HepG2 (cell line): Measurements from ENCODE around the gene BLMH. TPM values are rescaled to one million over a fixed set of nuclear protein-coding genes. Genes with fewer than 3 reads are reported as not detected.

Experiments used
- ATAD3A ChIP-seq: sonication (generic); formaldehyde crosslinking; IDR thresholded peaks from 2 replicates; pipeline ENCODE4 v1.4.0; 2020; ENCODE audit warnings: missing genetic modification reagents
- CREBL2 ChIP-seq: sonication (generic); formaldehyde crosslinking; IDR thresholded peaks from 2 replicates; pipeline ENCODE4 v1.8.1; 2023; ENCODE audit warnings: missing genetic modification reagents, mild to moderate bottlenecking, borderline replicate concordance
- CSRNP2 ChIP-seq: sonication (generic); formaldehyde crosslinking; conservative IDR thresholded peaks from 2 replicates; pipeline ENCODE4 v1.8.0; 2022; ENCODE audit warnings: low read depth, missing genetic modification reagents
- HNRNPLL ChIP-seq: fragments of 200-400 bp; formaldehyde crosslinking; IDR thresholded peaks from 2 replicates; pipeline ENCODE4 v1.6.1; 2017; ENCODE audit warnings: mild to moderate bottlenecking, low read depth, low read length; ENCODE audit not compliant: poor library complexity, severe bottlenecking
- MLX ChIP-seq: IDR thresholded peaks from 2 replicates; pipeline ENCODE4 v1.6.1; 2016
- NCOA2 ChIP-seq: sonication (generic); formaldehyde crosslinking; IDR thresholded peaks from 2 replicates; pipeline ENCODE4 v1.8.0; 2022; ENCODE audit warnings: inconsistent platforms
- NFRKB ChIP-seq: fragments of 450-650 bp; IDR thresholded peaks from 2 replicates; pipeline ENCODE4 v1.6.1; 2017
- ZIK1 ChIP-seq: sonication (generic); formaldehyde crosslinking; IDR thresholded peaks from 2 replicates; pipeline ENCODE4 v1.5.0; 2020; ENCODE audit warnings: mild to moderate bottlenecking, low read depth, missing genetic modification reagents, borderline replicate concordance
- ZNF253 ChIP-seq: sonication (generic); formaldehyde crosslinking; IDR thresholded peaks from 2 replicates; pipeline ENCODE4 v1.8.0; 2022; ENCODE audit warnings: mild to moderate bottlenecking, missing genetic modification reagents, borderline replicate concordance
- ZNF281 ChIP-seq: sonication (generic); formaldehyde crosslinking; IDR thresholded peaks from 2 replicates; pipeline ENCODE4 v1.4.0; 2020; ENCODE audit warnings: missing genetic modification reagents, borderline replicate concordance
- polyA plus RNA-seq, 8 experiments: library from polyadenylated mRNA; depleted of rRNA in 3 of 8; stranded (reverse) in 7 of 8; unstranded in 1 of 8; fragments of >200 nt; fragmentation: Illumina TruSeq in 4 of 8; extraction: Trizol in 4 of 8; gene quantifications; 2 replicates each; pipeline versions ENCODE4 v1.2.1 to v1.2.3, GENCODE V29; 2011 to 2016; ENCODE audit warnings: low read depth in 4 of 8, missing spikeins in 1 of 8, mixed read lengths in 1 of 8; ENCODE audit not compliant: insufficient read depth in 1 of 8
- total RNA-seq, 5 experiments: library from RNA; depleted of rRNA; stranded (reverse); fragments of >200 nt; fragmentation: Illumina TruSeq; extraction: Trizol; gene quantifications; 2 replicates each; pipeline ENCODE4 v1.2.3, GENCODE V29; 2016; ENCODE audit warnings: low read depth in 1 of 5

BLMH gene
- total and polyA plus RNA-seq, 2 of the 13 experiments (the other 11 are each of a cell fraction or from before 2014, with no cell fraction given) = 12.1 to 41.0 TPM

- no peak for TF ChIP-seq CREBL2 (CRISPR knock-in tag)
- TF ChIP-seq MLX (CRISPR knock-in tag) = no peak
- TF ChIP-seq HNRNPLL = no peak
- no peak for TF ChIP-seq ATAD3A (CRISPR knock-in tag)
- TF ChIP-seq NCOA2 (CRISPR knock-in tag) = no peak
- TF ChIP-seq ZNF281 (CRISPR knock-in tag) = no peak
- TF ChIP-seq NFRKB = no peak
- TF ChIP-seq ZIK1 (CRISPR knock-in tag) = no peak
- TF ChIP-seq CSRNP2 (CRISPR knock-in tag) = no peak
- TF ChIP-seq ZNF253 (CRISPR knock-in tag) = no peak
These were observed 79.0 kb downstream of the BLMH start (continued) for GRCh38 chr17:30212750-30213149.
